ENCODE data around the gene CANT1. TPM values are rescaled to one million over a fixed set of nuclear protein-coding genes. Genes with fewer than 3 reads are reported as not detected.

Gene CANT1
- total and polyA plus RNA-seq, 2 of the 13 experiments (the other 11 are each of a cell fraction or from before 2014, with no cell fraction given), result 34.1 to 42.1 TPM

- no peak for TF ChIP-seq E2F5 (CRISPR knock-in tag; conservative IDR thresholded peaks at IDR 0.05)
- no peak for TF ChIP-seq AGO1 (IDR thresholded peaks at IDR 0.05; ENCODE audit: low read depth, low read length, poor library complexity, severe bottlenecking)
- no peak for TF ChIP-seq NONO (IDR thresholded peaks at IDR 0.05)
- peak; percentile 58; the same call in 1 of the 2 replicates for TF ChIP-seq NONO (CRISPR knock-in tag; conservative IDR thresholded peaks at IDR 0.05)
- no peak for TF ChIP-seq ZNF777 (CRISPR knock-in tag; IDR thresholded peaks at IDR 0.05)
- peak; percentile 84 for TF ChIP-seq ZNF317 (CRISPR knock-in tag; IDR thresholded peaks at IDR 0.05)
- TF ChIP-seq ISX (CRISPR knock-in tag; conservative IDR thresholded peaks at IDR 0.05), result no peak
- TF ChIP-seq ZNF296 (CRISPR knock-in tag; conservative IDR thresholded peaks at IDR 0.05), result 0 out of 2 replicates have a peak, but pooled peaks have one; percentile 31
- TF ChIP-seq NFE2 (CRISPR knock-in tag; IDR thresholded peaks at IDR 0.05), result no peak
- TF ChIP-seq ATF7 (IDR thresholded peaks at IDR 0.05), result no peak
- TF ChIP-seq ATF7 (CRISPR knock-in tag; IDR thresholded peaks at IDR 0.05), result no peak
- no peak for TF ChIP-seq ZNF556 (CRISPR knock-in tag; IDR thresholded peaks at IDR 0.05; ENCODE audit: borderline replicate concordance)
- peak; percentile 49 for TF ChIP-seq FOXP4 (CRISPR knock-in tag; IDR thresholded peaks at IDR 0.05)
- TF ChIP-seq AKNA (CRISPR knock-in tag; IDR thresholded peaks at IDR 0.05; ENCODE audit: borderline replicate concordance), result no peak
- TF ChIP-seq ZC3H4 (CRISPR knock-in tag; IDR thresholded peaks at IDR 0.05; ENCODE audit: borderline replicate concordance), result peak; percentile 97
- 0 out of 2 replicates have a peak, but pooled peaks have one; percentile 15 for TF ChIP-seq ZXDC (CRISPR knock-in tag; IDR thresholded peaks at IDR 0.05)
- TF ChIP-seq HNRNPL (IDR thresholded peaks at IDR 0.05; ENCODE audit: low read depth, low read length), result no peak
- TF ChIP-seq ATM (IDR thresholded peaks at IDR 0.05; ENCODE audit: borderline replicate concordance), result no peak
These were observed 17.8 kb upstream of the CANT1 start (continued) for GRCh38 chr17:79027274-79027924.
